Measurements from ENCODE around the gene EXO1.

The EXO1 gene

GRCh38 chr1:241847540-241847795 is 536 bp upstream of the EXO1 start:
- H3K4me1 ChIP-seq (ENCODE audit: control insufficient read depth, insufficient read depth, low read length) = peaks cover 8% of the 10 kb centered on the region
- H3K9me3 ChIP-seq (ENCODE audit: control insufficient read depth, insufficient read depth, low read depth, low read length) = no peaks in the 10 kb centered on the region
- ChIA-PET CTCF (interaction anchor here (0.5 to 1.6 kb wide), 7 partner anchors 9 to 277 kb away, joined by 3 to 5 read pairs (median 3); no protein-coding TSS in a partner anchor), POLR2A (interaction anchor here (0.8 to 1.4 kb wide), 9 partner anchors 9 to 1408 kb away, joined by 3 to 13 read pairs (median 5); partner anchors contain the start of genes CEP170, CHML, OPN3 and SDCCAG8)
- H3K36me3 ChIP-seq (ENCODE audit: control insufficient read depth in 2 of 2, insufficient read depth in 1 of 2, low read length in 2 of 2) = peaks cover 27 to 33% of the 10 kb centered on the region in 2 experiments
- TF ChIP-seq ZNF140 (tag by site-specific recombination; IDR thresholded peaks at IDR 0.05) (no peak), ZNF473 (tag by site-specific recombination; IDR thresholded peaks at IDR 0.05) (no peak), ZBTB44 (tag by site-specific recombination; IDR thresholded peaks at IDR 0.05) (no peak), MZF1 (tag by site-specific recombination; IDR thresholded peaks at IDR 0.05; ENCODE audit: borderline replicate concordance) (peak; percentile 46; the same call in 1 of the 2 replicates), ZNF274 (IDR thresholded peaks at IDR 0.05; ENCODE audit: low read length) (no peak), ZNF274 (tag by site-specific recombination; IDR thresholded peaks at IDR 0.05; ENCODE audit: borderline replicate concordance) (no peak), ZSCAN18 (tag by site-specific recombination; IDR thresholded peaks at IDR 0.05) (0 out of 2 replicates have a peak, but pooled peaks have one; percentile 32), ZNF184 (tag by site-specific recombination; IDR thresholded peaks at IDR 0.05) (no peak)
- peak overlapping the region; percentile 60 for H3K4me3 ChIP-seq (ENCODE audit: low read depth, low read length)
- peak overlapping the region; percentile 92 for H3K27ac ChIP-seq (ENCODE audit: extremely low read depth, low read depth, low read length)

GRCh38 chr1:241848686-241849344 is 811 bp downstream of the EXO1 start:
- Histone ChIP-seq H3K36me3 (ENCODE audit: control insufficient read depth in 2 of 2, insufficient read depth in 1 of 2, low read length in 2 of 2) (peaks cover 39 to 46% of the 10 kb centered on the region in 2 experiments), H3K9me3 (ENCODE audit: control insufficient read depth, insufficient read depth, low read depth, low read length) (no peaks in the 10 kb centered on the region), H3K27ac (ENCODE audit: extremely low read depth, low read depth, low read length) (peak overlapping the region; percentile 92; the same call in 1 of the 2 replicates), H3K4me1 (ENCODE audit: control insufficient read depth, insufficient read depth, low read length) (peaks cover 8% of the 10 kb centered on the region), H3K4me3 (ENCODE audit: low read depth, low read length) (peak overlapping the region; percentile 60)
- ChIA-PET POLR2A (interaction anchor here (0.9 kb wide), 1 partner anchor 18 kb away, joined by 3 read pairs; no protein-coding TSS in a partner anchor), CTCF (interaction anchor here (0.7 kb wide), 1 partner anchor 9 kb away, joined by 3 read pairs; no protein-coding TSS in a partner anchor)
- TF ChIP-seq, protein P1, sequence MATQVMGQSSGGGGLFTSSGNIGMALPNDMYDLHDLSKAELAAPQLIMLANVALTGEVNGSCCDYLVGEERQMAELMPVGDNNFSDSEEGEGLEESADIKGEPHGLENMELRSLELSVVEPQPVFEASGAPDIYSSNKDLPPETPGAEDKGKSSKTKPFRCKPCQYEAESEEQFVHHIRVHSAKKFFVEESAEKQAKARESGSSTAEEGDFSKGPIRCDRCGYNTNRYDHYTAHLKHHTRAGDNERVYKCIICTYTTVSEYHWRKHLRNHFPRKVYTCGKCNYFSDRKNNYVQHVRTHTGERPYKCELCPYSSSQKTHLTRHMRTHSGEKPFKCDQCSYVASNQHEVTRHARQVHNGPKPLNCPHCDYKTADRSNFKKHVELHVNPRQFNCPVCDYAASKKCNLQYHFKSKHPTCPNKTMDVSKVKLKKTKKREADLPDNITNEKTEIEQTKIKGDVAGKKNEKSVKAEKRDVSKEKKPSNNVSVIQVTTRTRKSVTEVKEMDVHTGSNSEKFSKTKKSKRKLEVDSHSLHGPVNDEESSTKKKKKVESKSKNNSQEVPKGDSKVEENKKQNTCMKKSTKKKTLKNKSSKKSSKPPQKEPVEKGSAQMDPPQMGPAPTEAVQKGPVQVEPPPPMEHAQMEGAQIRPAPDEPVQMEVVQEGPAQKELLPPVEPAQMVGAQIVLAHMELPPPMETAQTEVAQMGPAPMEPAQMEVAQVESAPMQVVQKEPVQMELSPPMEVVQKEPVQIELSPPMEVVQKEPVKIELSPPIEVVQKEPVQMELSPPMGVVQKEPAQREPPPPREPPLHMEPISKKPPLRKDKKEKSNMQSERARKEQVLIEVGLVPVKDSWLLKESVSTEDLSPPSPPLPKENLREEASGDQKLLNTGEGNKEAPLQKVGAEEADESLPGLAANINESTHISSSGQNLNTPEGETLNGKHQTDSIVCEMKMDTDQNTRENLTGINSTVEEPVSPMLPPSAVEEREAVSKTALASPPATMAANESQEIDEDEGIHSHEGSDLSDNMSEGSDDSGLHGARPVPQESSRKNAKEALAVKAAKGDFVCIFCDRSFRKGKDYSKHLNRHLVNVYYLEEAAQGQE (tag by site-specific recombination; IDR thresholded peaks at IDR 0.05) = 0 out of 2 replicates have a peak, but pooled peaks have one; percentile 49
- TF ChIP-seq SCRT2 (tag by site-specific recombination; IDR thresholded peaks at IDR 0.05) (peak; percentile 40; the same call in 1 of the 2 replicates), ZNF239 (tag by site-specific recombination; IDR thresholded peaks at IDR 0.05) (peak; percentile 76), ZNF155 (tag by site-specific recombination; IDR thresholded peaks at IDR 0.05) (no peak), SCRT1 (tag by site-specific recombination; IDR thresholded peaks at IDR 0.05; ENCODE audit: borderline replicate concordance) (0 out of 2 replicates have a peak, but pooled peaks have one; percentile 29), ZBTB1 (tag by site-specific recombination; IDR thresholded peaks at IDR 0.05) (no peak), ZNF513 (tag by site-specific recombination; IDR thresholded peaks at IDR 0.05) (0 out of 2 replicates have a peak, but pooled peaks have one; percentile 21), PRDM4 (tag by site-specific recombination; IDR thresholded peaks at IDR 0.05) (no peak), GLIS2 (tag by site-specific recombination; IDR thresholded peaks at IDR 0.05) (no peak)

All from HEK293 (cell line).